HG02840 (cell line): ENCODE results near the gene SERPINA4.

Source experiments
- ATAC-seq: cut with Tn5 transposase; IDR thresholded peaks from one replicate; pipeline ENCODE4 v1.9.1; 2021; ENCODE audit warnings: mild to moderate bottlenecking, moderate library complexity, moderate number of reproducible peaks; ENCODE audit not compliant: unreplicated experiment, low FRiP score

Gene SERPINA4

GRCh38 chr14:94542111-94542810 lies 19.0 kb upstream of the SERPINA4 start:
- ATAC-seq: no peak

GRCh38 chr14:94542811-94543440 lies 18.3 kb upstream of the SERPINA4 start:
- no peak for ATAC-seq

- no peak for ATAC-seq
These were observed 17.7 kb upstream of the SERPINA4 start for GRCh38 chr14:94543449-94544124.

- no peak for ATAC-seq
These were observed 16.5 kb upstream of the SERPINA4 start for GRCh38 chr14:94544726-94545125.

GRCh38 chr14:94545131-94545841 lies 16.0 kb upstream of the SERPINA4 start:
- ATAC-seq: no peak

- no peak for ATAC-seq
These were observed 14.0 kb upstream of the SERPINA4 start for GRCh38 chr14:94547151-94547680.

- ATAC-seq: no peak
These were observed 13.5 kb upstream of the SERPINA4 start for GRCh38 chr14:94547726-94548125.

GRCh38 chr14:94548131-94548998 lies 12.9 kb upstream of the SERPINA4 start:
- ATAC-seq: no peak

GRCh38 chr14:94548999-94549985 lies 11.9 kb upstream of the SERPINA4 start:
- no peak for ATAC-seq

GRCh38 chr14:94550041-94550440 lies 11.2 kb upstream of the SERPINA4 start:
- ATAC-seq: no peak

- no peak for ATAC-seq
These were observed 5.3 kb upstream of the SERPINA4 start for GRCh38 chr14:94555991-94556390.

- ATAC-seq: no peak
These were observed 3.9 kb upstream of the SERPINA4 start for GRCh38 chr14:94557327-94557726.

- ATAC-seq: no peak
These were observed 2.4 kb upstream of the SERPINA4 start for GRCh38 chr14:94558842-94559241.

- ATAC-seq: no peak
These were observed 1.5 kb upstream of the SERPINA4 start for GRCh38 chr14:94559638-94560290.

- no peak for ATAC-seq
These were observed 964 bp upstream of the SERPINA4 start for GRCh38 chr14:94560291-94560665.

- ATAC-seq: no peak
These were observed 391 bp downstream of the SERPINA4 start for GRCh38 chr14:94561656-94562010.

GRCh38 chr14:94562022-94562421 lies 780 bp downstream of the SERPINA4 start:
- ATAC-seq: no peak
